ENCODE results near the gene LHX2.
"Not testable (repeated sequence)": the region's sequence is repeated elsewhere in the genome, so short reads cannot be mapped to it uniquely, and the experiment has no call there.

The LHX2 gene

GRCh38 chr9:124011460-124012301 lies at the start of gene LHX2:
TSS of gene LHX2 (plus strand) at chr9:124011768. CDS start at chr9:124012349, 581 bp downstream.
- DNase-seq = peak; percentile 89

- DNase-seq = no peak
Observed at GRCh38 chr9:123964761-123965160, 46.8 kb upstream of the LHX2 start.

- DNase-seq = no peak
Observed at GRCh38 chr9:123965801-123966686, 45.5 kb upstream of the LHX2 start.

GRCh38 chr9:123967323-123967722 lies 44.2 kb upstream of the LHX2 start:
- no peak for DNase-seq

GRCh38 chr9:123972618-123973017 lies 39.0 kb upstream of the LHX2 start:
- no peak for DNase-seq

- DNase-seq = no peak
Observed at GRCh38 chr9:123973590-123974223, 37.9 kb upstream of the LHX2 start.

- DNase-seq = no peak
Observed at GRCh38 chr9:123974471-123974870, 37.1 kb upstream of the LHX2 start.

GRCh38 chr9:123975871-123976270 lies 35.7 kb upstream of the LHX2 start:
- no peak for DNase-seq

GRCh38 chr9:123976579-123976978 lies 35.0 kb upstream of the LHX2 start:
- not testable (repeated sequence) for DNase-seq

- no peak for DNase-seq
Observed at GRCh38 chr9:123978981-123979380, 32.6 kb upstream of the LHX2 start.

GRCh38 chr9:123982535-123982934 lies 29.0 kb upstream of the LHX2 start:
- no peak for DNase-seq

- DNase-seq = no peak
Observed at GRCh38 chr9:123983047-123983446, 28.5 kb upstream of the LHX2 start.

- no peak for DNase-seq
Observed at GRCh38 chr9:123984802-123985201, 26.8 kb upstream of the LHX2 start.

- DNase-seq = no peak
Observed at GRCh38 chr9:123985869-123986268, 25.7 kb upstream of the LHX2 start.

GRCh38 chr9:123990427-123990826 lies 21.1 kb upstream of the LHX2 start:
- no peak for DNase-seq

GRCh38 chr9:123992679-123993078 lies 18.9 kb upstream of the LHX2 start:
- DNase-seq = not testable (repeated sequence)

- DNase-seq = no peak
Observed at GRCh38 chr9:123996731-123997421, 14.7 kb upstream of the LHX2 start.

GRCh38 chr9:123997665-123998277 lies 13.8 kb upstream of the LHX2 start:
- no peak for DNase-seq

GRCh38 chr9:123998278-123998925 lies 13.2 kb upstream of the LHX2 start:
- no peak for DNase-seq

GRCh38 chr9:123998970-123999621 lies 12.5 kb upstream of the LHX2 start:
- DNase-seq = no peak

GRCh38 chr9:123999661-124000060 lies 11.9 kb upstream of the LHX2 start:
- no peak for DNase-seq
